Small intestine (tissue), 7 donors: Measurements from ENCODE around the gene HOXC9. TPM values are rescaled to one million over a fixed set of nuclear protein-coding genes. Genes with fewer than 3 reads are reported as not detected.
"Not testable (repeated sequence)": the region's sequence is repeated elsewhere in the genome, so short reads cannot be mapped to it uniquely, and the experiment has no call there.

ENCODE experiments used
- DNase-seq, 2 donors: peaks; one replicate each; pipeline versions ENCODE4 v3.0.0 to v3.0.0-alpha.2; 2013
- FAIRE-seq: peaks from 2 replicates; lab custom pipeline; 2012; peaks lifted over from hg19 to GRCh38; lab: Jason Lieb, UNC
- H3K27ac ChIP-seq, 3 donors: one replicate each; pipeline ENCODE4 v1.5.1; 2013; ENCODE audit warnings: low read length in 2 of 3, mild to moderate bottlenecking in 2 of 3, control low read depth in 1 of 3, inconsistent platforms in 1 of 3, low read depth in 1 of 3, moderate library complexity in 1 of 3
- H3K27me3 ChIP-seq, 3 donors: one replicate each; pipeline ENCODE4 v1.6.1; 2013; ENCODE audit warnings: low read length in 3 of 3, inconsistent platforms in 1 of 3; ENCODE audit not compliant: control insufficient read depth in 3 of 3, insufficient read depth in 3 of 3
- H3K36me3 ChIP-seq, 3 donors: one replicate each; pipeline ENCODE4 v1.6.1; 2013; ENCODE audit warnings: low read length in 3 of 3, inconsistent platforms in 1 of 3, low read depth in 1 of 3, mild to moderate bottlenecking in 1 of 3, moderate library complexity in 1 of 3; ENCODE audit not compliant: control insufficient read depth in 3 of 3, insufficient read depth in 2 of 3
- H3K4me1 ChIP-seq, 3 donors: one replicate each; pipeline ENCODE4 v1.6.1; 2013; ENCODE audit warnings: low read length in 2 of 3, inconsistent platforms in 1 of 3, low read depth in 1 of 3, mild to moderate bottlenecking in 1 of 3, moderate library complexity in 1 of 3; ENCODE audit not compliant: control insufficient read depth in 3 of 3, insufficient read depth in 2 of 3
- H3K4me3 ChIP-seq, 3 donors: one replicate each; pipeline ENCODE4 v1.5.1; 2013; ENCODE audit warnings: low read length in 3 of 3, control low read depth in 1 of 3, inconsistent platforms in 1 of 3, low read depth in 1 of 3, mild to moderate bottlenecking in 1 of 3, moderate library complexity in 1 of 3
- H3K9me3 ChIP-seq, 2 donors: one replicate each; pipeline ENCODE4 v1.6.1; 2013; ENCODE audit warnings: low read depth in 1 of 2, low read length in 1 of 2; ENCODE audit not compliant: control insufficient read depth in 2 of 2, insufficient read depth in 1 of 2
- WGBS, 3 donors: extraction: QIAGEN DNeasy Blood & Tissue Kit; methylation state at CpG; one replicate each; pipeline ENCODE4 v1.1.7; 2013; 5-methylcytosine and 5-hydroxymethylcytosine counted together
- polyA plus RNA-seq, 4 donors: library from polyadenylated mRNA; stranded (reverse) in 3 of 4; unstranded in 1 of 4; fragments of 200-250 nt in 3 of 4; fragments of 120-200 nt in 1 of 4; gene quantifications; one replicate each; pipeline versions ENCODE4 v1.2.1 to v1.2.3, GENCODE V29; 2013
- donor health status: healthy with polysubstance abuse.
- donor health status: control.
- donor health status: control.
- donor health status: Bipolar disorder and iron deficiency.
- donor health status: healthy.

HOXC9 gene
- polyA plus RNA-seq, 4 donors: 2.2 TPM; not detected in 3

DNA sequence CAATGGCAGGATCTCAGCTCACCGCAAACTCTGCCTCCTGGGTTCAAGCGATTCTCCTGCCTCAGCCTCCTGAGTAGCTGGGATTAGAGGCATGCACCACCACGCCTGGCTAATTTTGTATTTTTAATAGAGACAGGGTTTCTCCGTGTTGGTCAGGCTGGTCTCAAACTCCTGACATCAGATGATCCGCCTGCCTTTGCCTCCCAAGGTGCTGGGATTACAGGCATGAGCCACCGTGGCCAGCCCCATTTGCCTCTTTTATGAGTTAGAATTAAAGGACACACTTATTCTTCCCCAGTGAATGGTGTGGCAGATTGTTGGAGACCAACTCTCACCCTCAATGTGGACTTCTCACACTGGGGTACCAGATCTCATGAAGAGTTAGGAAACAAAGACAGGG is 42.1 kb downstream of the HOXC9 start:
- DNase-seq: not testable (repeated sequence)

DNA sequence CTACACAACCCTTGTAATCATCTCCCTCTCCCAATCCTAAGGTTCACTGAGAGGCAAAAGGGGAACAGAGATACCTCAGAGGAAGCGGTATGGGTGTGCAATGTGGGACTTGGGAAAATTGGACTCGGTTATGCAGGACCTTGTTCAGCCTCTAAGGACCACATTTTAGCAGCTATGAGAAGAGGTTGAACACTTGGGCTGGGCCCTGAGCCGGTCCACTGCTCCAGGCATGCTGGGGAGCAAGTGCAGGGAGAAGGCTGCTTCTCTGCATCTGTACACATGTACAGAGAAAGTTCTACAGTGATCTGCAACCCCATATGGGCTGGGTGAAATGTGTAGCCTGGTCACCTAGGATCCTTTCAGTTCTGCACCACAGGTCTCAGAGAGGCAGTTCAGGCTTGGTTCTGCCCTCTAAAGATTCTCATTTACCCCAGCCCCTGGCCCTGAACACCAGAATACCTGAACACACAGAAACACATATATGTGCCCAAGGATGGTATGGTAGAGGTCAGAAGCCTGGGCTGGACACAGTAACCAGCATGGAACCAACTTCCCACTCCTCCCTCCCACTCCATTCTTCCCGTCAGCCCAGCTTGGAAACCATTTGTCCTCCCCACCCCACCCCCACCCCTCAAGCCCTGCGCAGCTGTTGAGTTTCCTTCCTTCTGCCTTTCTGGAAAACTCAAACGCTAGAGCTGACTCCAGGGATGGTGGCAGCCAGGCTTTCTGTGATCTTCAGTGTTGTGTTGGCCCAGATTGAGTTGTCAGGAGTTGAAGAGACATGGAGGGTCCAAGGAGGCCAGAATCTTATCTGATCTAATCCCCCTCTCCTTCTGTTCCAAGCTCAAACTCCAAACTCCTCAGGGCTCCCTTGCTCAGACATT is 43.3 kb downstream of the HOXC9 start:
- H3K27ac ChIP-seq: peak overlapping the region in 2 of 3 donors; percentile 59 to 66
- H3K4me1 ChIP-seq: peaks cover 0 to 18% (median 0%) of the 10 kb centered on the region in 3 donors
- peaks cover 0 to 2% (median 0%) of the 10 kb centered on the region in 3 donors for H3K36me3 ChIP-seq
- WGBS, 3 donors: 37 to 46% (median 43%) methylated on average over 6 of the region's 6 CpGs
- no peaks in the 10 kb centered on the region for H3K9me3 ChIP-seq
- FAIRE-seq (no peak), DNase-seq (no peak)
- peaks cover 9 to 80% (median 27%) of the 10 kb centered on the region in 3 donors for H3K27me3 ChIP-seq
- no peak overlapping the region for H3K4me3 ChIP-seq

More for the DNA sequence above, 42.1 kb downstream of the HOXC9 start:
- FAIRE-seq, H3K27ac ChIP-seq, H3K9me3 ChIP-seq, H3K36me3 ChIP-seq, H3K4me3 ChIP-seq: not testable (repeated sequence)
- Histone ChIP-seq H3K27me3 (peaks cover 9 to 80% (median 26%) of the 10 kb centered on the region in 3 donors), H3K4me1 (peaks cover 0 to 20% (median 0%) of the 10 kb centered on the region in 3 donors)
- WGBS, 3 donors: 72 to 75% (median 73%) methylated on average over 6 of the region's 6 CpGs

DNA sequence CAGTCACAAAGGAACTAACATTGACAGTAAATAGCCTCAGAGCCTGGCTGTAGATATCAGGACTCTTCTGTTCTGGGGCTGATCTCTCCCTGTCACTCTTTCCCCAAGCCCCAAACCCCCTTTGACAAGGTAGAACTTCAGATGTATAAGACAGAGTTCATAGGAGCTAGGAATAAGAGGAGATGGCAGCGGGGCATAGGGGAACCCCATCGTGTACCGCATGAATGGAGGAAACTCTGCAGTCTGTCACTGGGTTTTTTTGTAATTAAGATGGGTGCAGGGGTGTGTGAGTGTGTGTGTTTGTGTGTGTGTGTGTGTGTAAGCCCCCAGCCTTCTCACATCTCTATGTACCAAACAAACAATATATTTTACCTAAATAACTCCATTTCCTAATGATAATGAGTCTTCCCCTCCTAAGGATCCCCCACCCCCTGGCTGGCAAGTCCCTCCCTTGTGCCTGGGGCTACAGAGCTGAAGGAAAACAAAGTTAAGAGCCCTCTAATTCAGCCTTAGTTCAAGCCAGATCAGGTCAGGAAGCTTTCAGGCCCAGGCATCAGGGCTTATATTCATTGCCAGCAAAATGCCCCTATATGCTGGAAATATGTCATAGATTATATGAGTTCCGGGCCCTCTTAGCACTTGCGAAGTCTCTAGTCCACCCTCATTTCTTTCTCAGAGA is 44.6 kb downstream of the HOXC9 start:
- peaks cover 7 to 80% (median 29%) of the 10 kb centered on the region in 3 donors for H3K27me3 ChIP-seq
- peaks cover 0 to 8% (median 0%) of the 10 kb centered on the region in 3 donors for H3K4me1 ChIP-seq
- peak overlapping the region in 2 of 3 donors; percentile 8 to 59 for H3K27ac ChIP-seq
- peaks cover 0 to 2% (median 0%) of the 10 kb centered on the region in 3 donors for H3K36me3 ChIP-seq
- no peaks in the 10 kb centered on the region for H3K9me3 ChIP-seq
- no peak for FAIRE-seq
- no peak overlapping the region for H3K4me3 ChIP-seq
- 66 to 77% (median 69%) methylated on average over 5 of the region's 5 CpGs for whole genome bisulfite sequencing, 3 donors
- no peak for DNase-seq

- peaks cover 0 to 2% (median 0%) of the 10 kb centered on the region in 3 donors for H3K36me3 ChIP-seq
- no peak overlapping the region for H3K4me3 ChIP-seq
- FAIRE-seq: no peak
- H3K27ac ChIP-seq: no peak overlapping the region
- H3K27me3 ChIP-seq: peaks cover 7 to 80% (median 24%) of the 10 kb centered on the region in 3 donors
- peaks cover 0 to 8% (median 0%) of the 10 kb centered on the region in 3 donors for H3K4me1 ChIP-seq
- DNase-seq: no peak
- no peaks in the 10 kb centered on the region for H3K9me3 ChIP-seq
These were observed 45.4 kb downstream of the HOXC9 start for GRCh38 chr12:54045401-54045800.

- no peak for FAIRE-seq
- WGBS, 3 donors: 49 to 51% (median 49%) methylated on average over 15 to 16 of the region's 16 CpGs
- H3K9me3 ChIP-seq: no peaks in the 10 kb centered on the region
- H3K4me3 ChIP-seq: no peak overlapping the region
- peaks cover 0 to 11% (median 0%) of the 10 kb centered on the region in 3 donors for H3K4me1 ChIP-seq
- peaks cover 6 to 80% (median 24%) of the 10 kb centered on the region in 3 donors for H3K27me3 ChIP-seq
- DNase-seq: no peak
- no peak overlapping the region for H3K27ac ChIP-seq
- peaks cover 0 to 2% (median 0%) of the 10 kb centered on the region in 3 donors for H3K36me3 ChIP-seq
These were observed 46.0 kb downstream of the HOXC9 start for GRCh38 chr12:54045868-54046521.

DNA sequence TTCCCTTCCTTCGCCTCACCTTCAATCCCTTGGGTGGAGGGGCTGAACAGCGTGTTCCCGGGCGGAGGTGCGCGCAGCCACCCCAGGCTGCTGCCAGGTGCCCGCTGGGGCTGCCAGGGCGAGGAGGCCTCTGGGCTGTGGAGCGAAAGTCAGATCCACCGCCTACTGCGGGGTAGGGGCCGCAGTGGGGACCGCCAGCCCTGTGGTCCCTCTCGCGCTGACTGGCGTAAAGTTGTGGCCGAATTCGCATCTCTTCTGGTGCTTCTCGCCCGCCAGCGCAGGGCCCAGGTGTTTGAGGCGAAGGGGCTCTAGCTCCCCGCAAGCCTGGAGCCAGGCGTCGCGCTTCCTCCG is 46.8 kb downstream of the HOXC9 start:
- FAIRE-seq: no peak
- DNase-seq: no peak
- 49 to 76% (median 58%) methylated on average over 27 of the region's 27 CpGs for WGBS, 3 donors
- peaks cover 2 to 18% (median 3%) of the 10 kb centered on the region in 3 donors for H3K4me1 ChIP-seq
- H3K36me3 ChIP-seq: peaks cover 0 to 2% (median 0%) of the 10 kb centered on the region in 3 donors
- no peak overlapping the region for H3K27ac ChIP-seq
- peaks cover 3 to 82% (median 29%) of the 10 kb centered on the region in 3 donors for H3K27me3 ChIP-seq
- H3K9me3 ChIP-seq: no peaks in the 10 kb centered on the region
- H3K4me3 ChIP-seq: no peak overlapping the region

- Histone ChIP-seq H3K36me3 (peaks cover 0 to 2% (median 0%) of the 10 kb centered on the region in 3 donors), H3K27ac (no peak overlapping the region), H3K4me1 (peaks cover 2 to 21% (median 3%) of the 10 kb centered on the region in 3 donors), H3K4me3 (no peak overlapping the region), H3K9me3 (no peaks in the 10 kb centered on the region), H3K27me3 (peaks cover 3 to 85% (median 25%) of the 10 kb centered on the region in 3 donors)
- no peak for DNase-seq
- no peak for FAIRE-seq
- 36 to 48% (median 39%) methylated on average over 60 to 61 of the region's 61 CpGs for WGBS, 3 donors
These were observed 47.4 kb downstream of the HOXC9 start for GRCh38 chr12:54047160-54047963.
